HK-2 (cell line): ENCODE results near the gene TMOD1.
"Not testable (repeated sequence)": the region's sequence is repeated elsewhere in the genome, so short reads cannot be mapped to it uniquely, and the experiment has no call there.

ENCODE experiments used
- DNase-seq: peaks from one replicate; pipeline ENCODE4 v3.0.0-alpha.2; 2018; ENCODE audit not compliant: unreplicated experiment

TMOD1 gene

GRCh38 chr9:97501177-97501971 lies at the start of gene TMOD1:
Gene TMOD1, plus strand, starts transcription at chr9:97501666. Its CDS starts 22,523 bp downstream, at chr9:97524189.
- DNase-seq: peak; percentile 65

GRCh38 chr9:97453573-97453972 lies 47.9 kb upstream of the TMOD1 start:
- not testable (repeated sequence) for DNase-seq

- not testable (repeated sequence) for DNase-seq
These were observed 44.6 kb upstream of the TMOD1 start for GRCh38 chr9:97456841-97457240.

- DNase-seq: no peak
These were observed 42.1 kb upstream of the TMOD1 start for GRCh38 chr9:97459326-97459725.

GRCh38 chr9:97462159-97462558 lies 39.3 kb upstream of the TMOD1 start:
- no peak for DNase-seq

GRCh38 chr9:97462914-97463313 lies 38.6 kb upstream of the TMOD1 start:
- no peak for DNase-seq

GRCh38 chr9:97468658-97469448 lies 32.6 kb upstream of the TMOD1 start:
- peak; percentile 41 for DNase-seq

- no peak for DNase-seq
These were observed 31.4 kb upstream of the TMOD1 start for GRCh38 chr9:97470076-97470475.

- DNase-seq: no peak
These were observed 27.7 kb upstream of the TMOD1 start for GRCh38 chr9:97473717-97474116.

GRCh38 chr9:97474372-97474925 lies 27.0 kb upstream of the TMOD1 start:
- no peak for DNase-seq

- DNase-seq: no peak
These were observed 26.4 kb upstream of the TMOD1 start for GRCh38 chr9:97475059-97475458.

- no peak for DNase-seq
These were observed 23.0 kb upstream of the TMOD1 start for GRCh38 chr9:97478301-97478981.

- DNase-seq: no peak
These were observed 21.8 kb upstream of the TMOD1 start for GRCh38 chr9:97479496-97480159.

GRCh38 chr9:97480174-97480573 lies 21.3 kb upstream of the TMOD1 start:
- no peak for DNase-seq

- no peak for DNase-seq
These were observed 20.7 kb upstream of the TMOD1 start for GRCh38 chr9:97480749-97481148.

- no peak for DNase-seq
These were observed 17.3 kb upstream of the TMOD1 start for GRCh38 chr9:97484134-97484533.

- DNase-seq: no peak
These were observed 14.4 kb upstream of the TMOD1 start for GRCh38 chr9:97487107-97487506.

GRCh38 chr9:97487861-97488260 lies 13.6 kb upstream of the TMOD1 start:
- no peak for DNase-seq

GRCh38 chr9:97491216-97491999 lies 10.1 kb upstream of the TMOD1 start:
- DNase-seq: no peak

- not testable (repeated sequence) for DNase-seq
These were observed 3.7 kb upstream of the TMOD1 start for GRCh38 chr9:97497558-97498375.
